SIG-M5 treated with dmso at 0.1 percent for 504 hours (cell line): ENCODE measurements around the gene EFEMP2.
A peak's percentile ranks its signal among the peaks of the same experiment; 100 is the strongest.

Experiments
- DNase-seq: peaks from one replicate; lab custom pipeline; 2025; ENCODE audit not compliant: unreplicated experiment; lab: John Stamatoyannopoulos, UW

Gene EFEMP2

DNA sequence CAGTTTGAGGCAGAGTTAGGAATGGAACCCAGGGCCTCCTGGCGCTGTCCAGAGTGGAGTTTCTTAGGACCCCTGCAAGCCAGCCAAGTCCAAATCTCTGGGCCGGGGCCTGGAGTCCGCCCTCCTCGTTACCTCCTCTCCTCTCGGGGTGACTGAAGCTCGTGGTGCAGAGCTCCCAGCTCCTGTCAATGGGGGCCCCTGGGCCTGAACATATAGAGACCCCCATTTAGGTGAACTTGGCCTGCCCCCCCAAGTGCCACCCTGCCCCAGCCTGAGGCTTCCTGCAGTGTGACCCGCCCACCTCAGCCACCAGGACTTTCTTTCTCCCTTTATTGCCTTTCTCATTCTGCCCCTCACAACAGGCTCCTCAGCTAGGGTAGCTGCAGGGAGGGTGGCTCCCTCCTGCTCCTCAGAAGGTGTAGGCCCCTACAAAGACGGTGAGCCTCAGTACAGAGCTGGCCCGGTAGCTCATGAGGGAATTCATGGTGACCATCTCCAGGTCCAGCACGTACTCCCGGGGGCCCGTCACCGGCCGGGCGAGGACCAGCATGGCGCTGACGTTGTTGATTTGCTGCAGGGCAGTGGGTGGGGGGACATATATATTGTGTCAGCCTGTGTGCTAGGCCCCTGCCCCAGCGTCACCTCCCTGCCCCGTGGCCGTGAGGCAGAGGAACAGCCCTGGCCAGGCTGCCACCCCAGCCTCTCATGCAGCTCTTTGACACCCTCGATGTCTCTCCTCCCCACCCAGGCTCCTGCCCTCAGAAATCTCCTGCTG is 5.9 kb downstream of the EFEMP2 start:
- DNase-seq = no peak

DNA sequence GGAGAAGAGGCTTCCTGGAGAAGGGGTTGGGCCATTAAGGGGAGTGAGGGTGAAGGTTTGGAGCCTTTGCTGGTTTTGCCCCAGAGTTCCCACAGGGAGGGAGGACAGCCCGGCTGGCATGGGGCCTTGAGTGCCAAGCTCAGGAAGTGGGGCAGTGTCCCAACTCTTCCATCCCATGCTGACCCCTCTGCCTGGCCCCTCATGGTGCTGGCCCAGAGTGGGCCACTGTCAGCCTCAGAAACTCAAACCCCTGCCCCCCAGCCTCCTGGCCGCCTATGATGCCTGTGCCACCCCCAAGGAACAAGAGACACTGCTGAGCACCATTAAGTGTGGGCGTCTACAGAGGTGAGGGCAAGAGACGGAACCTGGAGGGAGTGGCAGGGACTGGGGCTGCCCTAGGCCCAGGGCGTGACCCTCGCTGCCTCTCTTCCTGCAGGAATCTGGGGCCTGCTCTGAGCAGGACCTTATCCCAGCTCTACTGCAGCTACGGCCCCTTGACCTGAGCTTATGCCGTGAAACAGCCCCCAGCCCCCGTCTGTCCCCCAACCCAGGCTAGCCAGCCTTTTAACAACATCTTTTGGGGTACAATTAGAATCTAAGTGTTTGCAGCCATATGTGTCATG is 6.9 kb downstream of the EFEMP2 start:
- DNase-seq = no peak

DNA sequence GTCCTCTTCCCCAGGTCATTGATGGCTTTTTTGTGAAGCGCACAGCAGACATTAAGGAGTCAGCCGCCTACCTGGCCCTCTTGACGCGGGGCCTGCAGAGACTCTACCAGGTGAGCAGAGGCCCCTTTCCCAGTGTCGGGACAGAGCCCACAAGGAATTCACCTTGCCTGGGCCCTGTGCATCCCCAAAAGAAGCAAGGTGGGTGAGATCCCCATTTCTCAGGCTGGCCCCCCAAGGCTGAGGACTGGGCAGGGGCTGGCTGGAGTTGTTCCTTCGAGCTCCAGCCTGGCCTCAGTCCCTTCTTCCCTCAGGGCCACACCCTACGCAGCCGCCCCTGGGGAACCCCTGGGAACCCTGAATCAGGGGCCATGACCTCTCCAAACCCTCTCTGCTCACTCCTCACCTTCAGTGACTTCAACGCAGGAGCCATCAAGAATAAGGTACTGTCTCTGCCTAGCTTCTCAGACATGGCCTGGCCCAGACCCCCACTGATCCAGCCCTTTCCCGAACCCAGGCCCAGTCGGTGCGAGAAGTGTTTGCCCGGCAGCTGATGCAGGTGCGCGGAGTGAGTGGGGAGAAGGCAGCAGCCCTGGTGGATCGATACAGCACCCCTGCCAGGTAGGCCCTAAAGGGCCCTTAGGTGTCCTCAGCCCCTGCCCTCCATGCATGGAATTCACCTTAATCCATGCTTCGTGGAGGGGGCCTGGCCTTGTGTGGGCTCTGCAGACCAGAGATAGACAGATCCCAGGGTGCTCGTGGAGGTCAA is 7.7 kb downstream of the EFEMP2 start:
- no peak for DNase-seq

DNA sequence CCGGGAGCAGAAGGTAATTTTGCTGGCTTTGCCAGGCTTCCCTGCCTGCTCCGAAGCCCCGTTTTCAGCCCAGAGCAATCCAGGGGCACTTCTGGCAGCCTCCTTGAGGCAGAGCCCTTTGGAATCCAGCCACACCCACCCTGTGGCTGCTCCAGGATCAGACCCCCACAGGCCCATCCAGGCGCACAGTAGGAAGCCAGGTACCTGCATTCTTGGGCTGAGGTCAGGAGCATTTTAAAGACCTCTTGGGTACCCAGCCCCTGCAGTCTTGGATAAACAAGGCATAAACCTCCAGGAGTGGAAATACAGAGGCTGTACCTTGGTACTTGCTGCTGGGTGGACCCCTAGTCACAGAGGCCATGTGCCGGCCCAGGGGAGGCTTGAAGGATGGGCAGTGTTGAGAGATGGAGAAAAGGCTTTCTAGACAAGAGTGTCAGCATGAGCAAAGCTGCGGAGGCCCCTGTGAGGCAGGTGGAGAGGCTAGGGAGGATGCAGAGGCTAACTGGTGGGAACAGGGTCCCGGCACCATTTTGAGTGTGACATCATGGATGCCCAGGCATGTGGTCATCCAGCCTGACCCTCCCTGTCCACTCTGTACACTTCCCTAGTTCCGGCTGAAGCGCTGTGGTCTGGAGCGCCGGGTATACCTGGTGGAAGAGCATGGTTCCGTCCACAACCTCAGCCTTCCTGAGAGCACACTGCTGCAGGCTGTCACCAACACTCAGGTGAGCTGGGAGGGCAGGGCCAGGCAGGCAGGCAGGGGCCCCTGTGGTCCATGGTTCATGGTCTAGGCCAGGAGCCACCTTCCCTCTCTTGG is 8.5 kb downstream of the EFEMP2 start:
- DNase-seq = no peak

DNA sequence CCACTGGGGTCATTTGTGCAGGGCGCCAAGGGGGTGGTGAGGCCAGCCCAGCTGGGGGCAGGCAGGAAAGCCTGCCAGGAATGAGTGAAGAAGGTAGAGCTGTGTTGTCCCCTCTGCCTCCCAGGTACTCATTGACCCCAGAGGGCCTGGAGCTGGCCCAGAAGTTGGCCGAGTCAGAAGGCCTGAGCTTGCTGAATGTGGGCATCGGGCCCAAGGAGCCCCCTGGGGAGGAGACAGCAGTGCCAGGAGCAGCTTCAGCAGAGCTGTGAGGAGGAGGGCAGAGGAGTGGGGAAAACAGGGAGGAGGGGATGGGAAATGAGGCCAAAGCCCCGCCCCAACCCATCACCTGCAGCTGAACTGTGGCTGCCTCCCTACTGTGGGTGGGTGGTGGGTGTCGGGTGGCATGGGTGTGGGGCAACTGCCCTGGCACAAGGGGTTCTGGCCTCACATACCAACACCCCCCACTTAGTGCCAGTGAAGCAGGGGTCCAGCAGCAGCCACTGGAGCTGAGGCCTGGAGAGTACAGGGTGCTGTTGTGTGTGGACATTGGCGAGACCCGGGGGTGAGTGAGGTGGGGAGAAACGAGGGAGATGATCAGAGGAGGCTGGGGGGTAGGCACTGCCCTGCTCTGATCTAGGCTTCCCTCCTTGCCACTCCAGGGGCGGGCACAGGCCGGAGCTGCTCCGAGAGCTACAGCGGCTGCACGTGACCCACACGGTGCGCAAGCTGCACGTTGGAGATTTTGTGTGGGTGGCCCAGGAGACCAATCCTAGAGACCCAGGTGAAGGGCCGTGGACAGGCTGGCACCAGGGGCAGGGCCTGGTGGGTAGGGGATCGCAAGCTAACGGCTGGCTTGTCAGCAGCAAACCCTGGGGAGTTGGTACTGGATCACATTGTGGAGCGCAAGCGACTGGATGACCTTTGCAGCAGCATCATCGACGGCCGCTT is 9.4 kb downstream of the EFEMP2 start:
- no peak for DNase-seq

DNA sequence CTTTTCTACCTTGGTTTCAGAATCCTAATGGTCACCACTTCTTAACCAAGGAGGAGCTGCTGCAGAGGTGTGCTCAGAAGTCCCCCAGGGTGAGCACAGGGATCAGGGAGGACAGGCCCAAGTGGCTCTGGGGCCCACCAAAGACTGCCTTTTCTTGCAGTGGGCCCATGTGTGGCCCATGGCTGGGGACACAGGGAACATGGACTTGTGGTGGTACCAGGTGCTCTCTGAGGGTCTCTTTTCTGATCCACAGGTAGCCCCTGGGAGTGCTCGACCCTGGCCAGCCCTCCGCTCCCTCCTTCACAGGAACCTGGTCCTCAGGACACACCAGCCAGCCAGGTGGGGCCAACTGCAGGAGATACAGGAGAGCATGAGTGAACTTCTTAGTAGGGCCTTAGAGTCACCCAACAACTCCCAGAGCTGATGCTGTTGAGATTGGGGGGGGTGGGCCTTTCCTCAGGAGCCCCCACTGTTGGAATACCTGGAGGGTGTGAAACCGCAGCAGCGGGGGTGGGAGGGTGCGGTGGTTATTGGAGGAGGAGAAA is 10.3 kb downstream of the EFEMP2 start:
- DNase-seq = no peak

DNA sequence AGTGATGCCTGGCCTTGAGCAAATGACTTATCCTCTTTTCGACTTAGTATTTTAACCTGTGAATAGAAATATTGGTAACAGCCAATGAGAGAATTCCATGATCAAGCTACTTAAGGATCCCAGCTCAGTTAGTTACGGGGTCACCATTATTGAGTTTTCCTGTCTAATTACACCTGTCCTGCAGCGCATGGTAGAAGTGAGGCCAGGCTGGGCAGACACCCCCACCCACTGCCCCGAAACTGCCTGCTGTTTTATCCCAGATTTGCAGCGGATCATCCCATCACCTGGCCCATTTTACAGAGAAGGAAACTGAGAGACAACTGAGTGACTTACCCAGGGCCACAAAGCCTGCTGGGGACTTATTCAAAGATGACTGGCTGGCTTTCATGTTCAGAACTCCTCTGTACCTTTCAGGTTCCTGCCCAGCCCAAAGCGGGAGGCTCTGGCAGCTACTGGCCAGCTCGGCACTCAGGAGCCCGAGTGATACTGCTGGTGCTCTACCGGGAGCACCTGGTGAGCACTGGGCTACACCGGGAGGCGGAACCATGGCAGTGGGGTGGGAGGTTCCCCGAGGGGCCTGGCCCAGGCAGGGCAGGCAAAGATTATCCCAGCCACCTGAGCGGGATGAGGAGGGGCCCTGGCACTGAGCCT is 10.9 kb downstream of the EFEMP2 start:
- DNase-seq = no peak

DNA sequence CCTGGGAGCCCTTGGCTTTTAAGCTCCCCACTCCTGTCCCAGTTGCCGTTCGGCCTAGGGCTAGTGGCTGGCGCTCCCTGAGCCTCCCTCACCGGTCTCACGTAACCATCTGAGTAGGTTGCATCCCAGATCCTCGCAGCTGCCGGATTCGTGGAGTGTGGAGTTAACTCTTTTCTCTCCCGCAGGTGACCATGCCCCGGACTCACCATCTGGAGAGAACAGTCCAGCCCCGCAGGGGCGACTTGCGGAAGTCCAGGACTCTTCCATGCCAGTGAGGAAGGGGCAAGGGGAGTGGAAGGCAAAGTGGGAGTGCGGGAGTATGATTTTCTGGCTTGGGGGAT is 11.5 kb downstream of the EFEMP2 start:
- DNase-seq = no peak

DNA sequence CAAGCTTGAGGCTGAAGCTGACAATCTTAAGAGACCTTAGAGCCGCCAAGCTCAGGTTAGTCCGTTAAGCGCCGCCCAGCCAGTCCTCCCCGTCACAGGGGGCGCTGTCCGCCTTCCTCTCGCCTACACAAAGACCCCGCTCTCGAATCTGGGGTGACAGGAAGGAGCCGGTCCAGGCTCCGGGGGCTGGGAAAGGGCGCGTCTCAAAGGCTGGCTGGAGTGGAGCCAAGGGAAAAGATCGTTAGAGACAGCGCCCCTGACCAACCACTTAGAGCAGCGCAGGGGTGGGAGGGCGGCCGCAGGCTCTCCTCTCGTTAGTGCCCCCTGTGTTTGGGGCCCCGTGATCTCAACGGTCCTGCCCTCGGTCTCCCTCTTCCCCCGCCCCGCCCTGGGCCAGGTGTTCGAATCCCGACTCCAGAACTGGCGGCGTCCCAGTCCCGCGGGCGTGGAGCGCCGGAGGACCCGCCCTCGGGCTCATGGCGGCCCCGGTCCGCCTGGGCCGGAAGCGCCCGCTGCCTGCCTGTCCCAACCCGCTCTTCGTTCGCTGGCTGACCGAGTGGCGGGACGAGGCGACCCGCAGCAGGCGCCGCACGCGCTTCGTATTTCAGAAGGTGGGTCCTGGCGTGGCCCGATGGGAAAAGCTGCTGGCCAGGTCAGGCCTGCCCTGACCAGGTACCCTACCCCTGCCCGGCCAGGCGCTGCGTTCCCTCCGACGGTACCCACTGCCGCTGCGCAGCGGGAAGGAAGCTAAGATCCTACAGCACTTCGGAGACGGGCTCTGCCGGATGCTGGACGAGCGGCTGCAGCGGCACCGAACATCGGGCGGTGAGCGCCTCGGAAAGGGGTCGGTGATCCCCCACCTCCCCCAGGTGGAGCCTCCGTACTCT is 12.1 kb downstream of the EFEMP2 start, which contains the start of gene MUS81:
Gene MUS81 (plus strand): TSS at position 156 of the 887 bp plus-strand sequence. CDS start 321 bp downstream, at position 477.
- peak; percentile 96 for DNase-seq

DNA sequence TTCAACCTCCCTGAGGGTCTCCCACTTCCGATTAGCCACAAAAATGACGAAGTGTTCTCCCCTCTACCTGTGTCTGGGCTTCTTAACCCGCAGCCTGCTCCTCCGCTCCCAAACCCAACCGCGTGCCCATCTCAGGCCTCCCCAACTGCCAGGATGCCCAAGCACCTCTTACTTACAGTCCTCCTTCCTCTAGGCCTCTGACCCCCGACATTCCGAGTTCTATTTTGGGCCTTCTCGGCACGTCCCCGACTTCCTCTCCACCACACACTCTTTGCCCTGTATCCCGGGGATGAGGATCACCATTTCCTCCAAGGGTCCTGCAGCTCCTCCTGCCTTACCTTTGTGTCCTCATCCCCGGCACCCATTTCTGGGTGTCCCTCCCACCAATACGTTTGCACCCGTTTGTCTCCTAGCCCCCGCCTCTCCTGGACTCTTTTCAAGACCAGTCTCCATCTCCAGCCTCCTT is 12.8 kb downstream of the EFEMP2 start:
- DNase-seq = peak; percentile 76

DNA sequence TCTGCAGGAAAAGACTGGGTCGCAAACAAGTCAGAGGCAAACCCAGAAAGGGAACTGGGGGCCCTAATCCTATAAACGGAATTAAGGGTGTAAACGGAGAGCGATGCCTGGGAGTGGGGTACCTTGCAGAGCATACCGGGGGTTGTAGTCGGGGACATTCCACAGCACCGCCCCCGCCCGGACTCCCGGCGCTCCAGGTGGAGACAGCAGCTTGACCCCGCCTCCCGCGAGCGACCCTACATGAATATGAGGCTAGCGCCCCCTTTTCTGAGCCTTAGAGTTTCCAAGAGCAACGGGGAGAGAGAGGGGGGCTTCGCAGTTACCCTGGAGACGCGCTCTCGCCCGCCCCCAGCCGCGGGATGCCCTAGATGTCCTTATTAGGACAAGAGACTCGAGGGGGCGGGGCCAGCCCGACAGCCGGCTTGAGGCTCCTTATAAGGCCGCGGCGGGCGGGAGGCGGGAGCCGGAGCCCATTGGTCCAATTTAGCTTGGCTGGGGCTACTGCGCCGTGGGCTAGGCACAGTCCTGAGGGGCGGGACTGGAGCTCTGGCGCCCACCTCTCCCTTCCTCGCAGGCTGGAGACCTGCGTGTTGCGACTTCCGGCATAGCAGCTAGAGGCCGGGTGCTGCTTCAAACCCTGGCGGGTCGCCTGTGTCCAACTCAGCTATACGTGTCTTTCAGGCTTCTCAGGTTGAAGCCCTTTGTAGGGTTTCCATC is 13.3 kb downstream of the EFEMP2 start:
- peak; percentile 97 for DNase-seq

DNA sequence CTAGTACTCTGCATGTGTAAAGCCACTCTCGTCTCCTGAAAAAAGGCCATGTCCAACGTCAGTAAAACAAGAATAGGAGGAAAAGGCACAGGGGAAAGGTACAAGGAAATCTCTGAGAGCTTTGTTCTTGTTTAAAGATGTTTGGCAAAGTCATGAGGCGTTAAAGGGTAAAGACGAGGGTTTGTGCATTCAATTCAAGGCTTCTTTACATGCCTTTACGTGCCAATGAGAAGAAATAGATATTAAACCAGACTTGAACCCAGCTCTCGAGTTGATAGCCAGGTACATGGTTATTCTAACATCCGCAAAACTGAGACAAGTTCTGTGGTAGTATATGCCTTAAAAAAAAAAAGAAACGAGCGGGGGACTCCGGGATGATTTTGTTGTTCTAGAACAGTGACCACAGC is 13.9 kb downstream of the EFEMP2 start:
- DNase-seq = peak; percentile 55

DNA sequence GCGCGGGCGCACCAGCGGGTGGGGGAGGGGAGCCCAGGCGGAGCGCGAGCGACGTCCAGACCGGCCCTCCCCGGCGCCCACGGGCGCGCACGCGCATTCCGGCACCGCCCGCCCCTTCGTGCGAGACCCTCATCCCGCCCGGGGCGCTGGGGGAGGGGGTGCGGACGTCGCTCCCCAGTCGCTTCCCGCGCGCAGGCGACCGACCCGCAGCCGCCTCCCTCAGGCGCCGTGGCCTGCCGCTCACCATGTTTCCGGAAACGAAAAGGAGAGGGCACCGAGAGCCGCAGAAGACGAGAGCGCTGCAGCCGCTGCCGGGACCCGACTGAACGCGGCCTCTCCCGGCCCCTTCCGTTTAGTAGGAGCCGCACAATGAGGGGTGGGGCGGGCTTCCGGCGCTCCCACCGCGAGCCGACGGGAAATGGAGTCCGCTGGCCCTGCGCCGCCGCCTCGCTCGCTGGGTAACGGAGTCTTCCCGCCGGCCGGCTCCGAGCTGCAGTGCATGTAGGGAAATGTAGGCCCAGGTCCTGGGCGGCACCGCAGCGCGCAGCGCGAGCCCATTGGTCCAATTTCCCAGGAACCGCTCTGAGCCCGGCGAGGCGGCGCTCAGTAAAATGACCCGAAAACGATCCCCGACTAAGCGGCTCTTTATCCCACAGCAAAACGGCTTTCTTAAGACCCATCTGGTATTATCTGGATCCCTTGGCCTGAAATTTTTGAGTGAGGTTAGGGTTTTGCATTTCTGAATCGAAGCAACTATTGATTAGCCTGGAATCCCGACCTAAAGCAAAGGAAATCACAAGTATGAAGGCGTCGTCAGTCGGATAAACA is 14.5 kb downstream of the EFEMP2 start, which contains the start of gene CFL1:
Gene CFL1 (minus strand): TSS at position 328 of the 828 bp plus-strand sequence. CDS start 81 bp downstream, at position 247.
- peak; percentile 97 for DNase-seq

DNA sequence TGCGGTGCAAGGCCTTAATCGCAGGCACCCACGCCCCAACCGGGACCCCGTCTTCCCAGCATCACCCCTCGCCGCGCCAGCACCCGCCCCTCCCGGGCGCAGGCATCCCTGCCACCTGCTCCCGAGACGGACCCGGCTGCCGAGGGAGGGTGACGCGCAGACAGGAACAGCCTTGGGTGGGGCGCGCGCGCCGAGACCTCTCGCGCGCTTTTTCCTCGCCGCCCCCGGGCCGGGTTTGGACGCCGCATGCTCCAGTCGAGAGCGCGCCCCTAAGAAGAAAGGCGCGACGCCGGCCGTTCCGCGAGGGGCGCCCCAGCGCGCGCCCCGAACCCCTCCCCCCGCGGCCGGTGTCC is 15.1 kb downstream of the EFEMP2 start:
- DNase-seq = no peak

DNA sequence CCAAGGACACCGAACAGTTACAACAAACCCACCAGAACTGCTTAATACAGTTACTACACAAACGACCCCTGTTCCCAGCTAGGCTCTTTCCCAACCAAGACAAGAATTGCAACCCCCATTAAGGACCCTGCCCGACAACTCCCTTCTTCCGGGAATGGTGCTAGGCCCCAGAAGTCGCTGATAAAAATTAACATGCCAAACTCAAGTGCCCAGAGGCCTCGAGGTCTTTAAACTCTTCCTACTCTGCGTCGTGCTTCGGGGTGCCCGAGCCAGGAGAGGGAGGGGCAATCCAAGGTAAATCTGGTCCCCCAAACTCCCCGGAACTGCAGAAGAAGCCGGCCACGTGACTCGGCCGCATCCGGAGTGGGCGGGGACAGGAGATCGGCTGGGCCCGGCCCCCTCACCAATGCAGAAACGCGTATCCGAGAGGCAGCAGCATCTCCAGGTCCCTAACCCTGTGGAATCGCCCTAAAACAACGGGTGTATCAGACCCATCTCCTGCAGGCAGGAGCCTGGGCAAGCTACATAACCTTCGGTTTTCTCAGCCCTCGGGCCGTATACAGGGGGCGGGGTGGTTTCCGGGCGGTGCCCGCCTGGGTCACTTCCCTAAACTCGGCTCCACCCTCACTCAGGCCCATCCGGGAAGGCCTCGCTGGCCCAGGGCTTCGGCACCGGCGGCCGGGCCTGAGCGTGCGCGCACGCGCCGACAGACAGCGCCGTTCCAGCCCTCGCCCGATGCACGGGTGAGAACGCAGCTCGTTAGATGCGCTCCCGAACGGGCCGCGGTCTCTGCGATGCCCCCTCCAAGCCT is 15.7 kb downstream of the EFEMP2 start:
- DNase-seq = peak; percentile 78

DNA sequence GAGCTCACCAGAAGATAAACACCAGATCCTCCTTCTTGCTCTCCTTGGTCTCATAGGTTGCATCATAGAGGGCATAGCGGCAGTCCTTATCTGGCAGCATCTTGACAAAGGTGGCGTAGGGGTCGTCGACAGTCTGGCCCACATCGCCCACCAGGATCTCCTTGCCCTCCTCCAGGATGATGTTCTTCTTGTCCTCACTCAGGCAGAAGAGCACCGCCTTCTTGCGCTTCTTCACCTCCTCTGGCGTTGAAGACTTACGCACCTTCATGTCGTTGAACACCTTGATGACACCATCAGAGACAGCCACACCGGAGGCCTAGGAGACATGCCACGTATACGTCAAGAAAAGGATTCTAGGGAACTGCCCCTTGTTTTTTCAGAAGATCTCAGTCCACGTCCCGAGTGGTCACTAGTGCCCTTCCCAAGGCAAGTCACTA is 16.7 kb downstream of the EFEMP2 start:
- no peak for DNase-seq
